B cell (primary cell): ENCODE data around the gene ZNF160. TPM values are rescaled to one million over a fixed set of nuclear protein-coding genes. Genes with fewer than 3 reads are reported as not detected.
"Not testable (repeated sequence)": the region's sequence is repeated elsewhere in the genome, so short reads cannot be mapped to it uniquely, and the experiment has no call there.

ENCODE experiments used
- ATAC-seq: fragments of 200-7000 bp; cut with Tn5 transposase; one replicate; pipeline ENCODE4 v1.10.0; 2021; ENCODE audit warnings: low read depth, mild to moderate bottlenecking, moderate number of reproducible peaks, moderate library complexity
- CTCF ChIA-PET: fragments of 350-600 bp; sonication (Branson Sonifier 250); formaldehyde crosslinking; loops from one replicate; lab custom pipeline; 2021; ENCODE audit warnings: antibody characterized with exemption, inconsistent platforms; lab: Charles Lee
- POLR2A ChIA-PET: fragments of 350-600 bp; sonication (Branson Sonifier 250); formaldehyde crosslinking; loops from one replicate; lab custom pipeline; 2021; ENCODE audit warnings: antibody characterized with exemption; lab: Charles Lee
- DNase-seq: peaks from one replicate; pipeline ENCODE4 v3.0.0; 2013
- H2AFZ ChIP-seq: 2 replicates; pipeline ENCODE4 v1.6.1; 2012; ENCODE audit warnings: mild to moderate bottlenecking, low read depth, low read length; ENCODE audit not compliant: insufficient read depth, poor library complexity, severe bottlenecking
- H3K27ac ChIP-seq, 2 donors: 1 replicate in 1 of 2; 2 replicates in 1 of 2; pipeline ENCODE4 v1.5.1; 2012 to 2013; ENCODE audit warnings: low read length in 2 of 2, mild to moderate bottlenecking in 2 of 2, moderate library complexity in 1 of 2
- H3K27me3 ChIP-seq, 4 experiments: fragments of 200-600 bp in 1 of 4; sonication (generic) in 1 of 4; replicated peaks in 1 of 4; 1 replicate in 2 of 4; 2 replicates in 2 of 4; pipeline versions ENCODE4 v1.6.1 to v1.7.0; 2013 to 2016; ENCODE audit warnings: low read length in 3 of 4, mild to moderate bottlenecking in 2 of 4, mixed read lengths in 1 of 4, moderate library complexity in 1 of 4; ENCODE audit not compliant: insufficient read depth in 4 of 4, control insufficient read depth in 3 of 4; ENCODE audit errors: control extremely low read depth in 1 of 4
- H3K36me3 ChIP-seq, 2 experiments: replicated peaks in 1 of 2; 1 replicate in 1 of 2; 2 replicates in 1 of 2; pipeline versions ENCODE4 v1.6.1 to v1.7.1; 2013; ENCODE audit warnings: low read length in 1 of 2; ENCODE audit not compliant: insufficient read depth in 2 of 2, control insufficient read depth in 1 of 2; ENCODE audit errors: control extremely low read depth in 1 of 2, extremely low read depth in 1 of 2
- H3K4me1 ChIP-seq, 2 donors: fragments of 200-600 bp in 1 of 2; sonication (generic) in 1 of 2; 1 replicate in 1 of 2; 2 replicates in 1 of 2; pipeline versions ENCODE4 v1.5.1 to v1.6.1; 2013 to 2017; ENCODE audit warnings: low read length in 2 of 2; ENCODE audit not compliant: control insufficient read depth in 2 of 2, insufficient read depth in 2 of 2
- H3K4me2 ChIP-seq: replicated peaks from 2 replicates; pipeline ENCODE3; 2012; ENCODE audit warnings: mild to moderate bottlenecking, low read depth, low read length; ENCODE audit not compliant: poor library complexity, severe bottlenecking
- H3K4me3 ChIP-seq, 5 experiments: fragments of 200-600 bp in 1 of 5; sonication (generic) in 1 of 5; 1 replicate in 3 of 5; 2 replicates in 2 of 5; pipeline versions ENCODE4 v1.5.1 to v1.7.0; 2011 to 2016; ENCODE audit warnings: low read length in 4 of 5, mild to moderate bottlenecking in 4 of 5, low read depth in 2 of 5, control low read depth in 1 of 5, moderate library complexity in 1 of 5; ENCODE audit not compliant: insufficient read depth in 1 of 5; ENCODE audit errors: control extremely low read depth in 1 of 5, extremely low read depth in 1 of 5
- H3K79me2 ChIP-seq: fragments of 200-600 bp; sonication (generic); one replicate; pipeline ENCODE4 v1.6.0; 2016; ENCODE audit warnings: low read length; ENCODE audit not compliant: control insufficient read depth, insufficient read depth
- H3K9ac ChIP-seq: fragments of 200-600 bp; sonication (generic); 2 replicates; pipeline ENCODE4 v1.6.1; 2017; ENCODE audit warnings: mild to moderate bottlenecking, low read length, moderate library complexity
- H3K9me3 ChIP-seq, 3 donors: one replicate each; pipeline versions ENCODE4 v1.6.1 to v1.7.1; 2013; ENCODE audit warnings: low read length in 2 of 3; ENCODE audit not compliant: control insufficient read depth in 2 of 3, insufficient read depth in 1 of 3; ENCODE audit errors: control extremely low read depth in 1 of 3
- H4K20me1 ChIP-seq: 2 replicates; pipeline ENCODE4 v1.6.0; 2012; ENCODE audit warnings: mild to moderate bottlenecking, low read length; ENCODE audit not compliant: insufficient read depth, control insufficient read depth, poor library complexity, severe bottlenecking
- H3K27ac Mint-ChIP-seq: one replicate; pipeline ENCODE4 v1.8.0; 2021; ENCODE audit warnings: mixed read lengths
- H3K27me3 Mint-ChIP-seq: one replicate; pipeline ENCODE4 v1.8.0; 2021; ENCODE audit warnings: mixed read lengths
- H3K4me1 Mint-ChIP-seq: one replicate; pipeline ENCODE4 v1.8.0; 2021; ENCODE audit warnings: mixed read lengths
- H3K4me3 Mint-ChIP-seq: one replicate; pipeline ENCODE4 v1.8.0; 2021; ENCODE audit warnings: mixed read lengths
- H3K9me3 Mint-ChIP-seq: one replicate; pipeline ENCODE4 v1.8.0; 2022; ENCODE audit warnings: mixed read lengths; ENCODE audit not compliant: insufficient read depth
- CTCF ChIP-seq: fragments of 200-600 bp; IDR thresholded peaks from one replicate; pipeline ENCODE4 v1.8.0; 2022; ENCODE audit warnings: antibody characterized with exemption, mild to moderate bottlenecking
- EZH2 ChIP-seq: IDR thresholded peaks from 2 replicates; pipeline ENCODE4 v1.6.1; 2012; ENCODE audit warnings: borderline replicate concordance, low read depth, mild to moderate bottlenecking, moderate library complexity, low read length; ENCODE audit not compliant: insufficient read depth, poor library complexity, severe bottlenecking
- WGBS: methylation state at CpG from one replicate; pipeline ENCODE4 v1.1.5; 2013; ENCODE audit warnings: missing lambda C conversion rate; ENCODE audit not compliant: insufficient coverage; 5-methylcytosine and 5-hydroxymethylcytosine counted together
- intact Hi-C: fragments of 100-400 bp; cut with micrococcal nuclease; formaldehyde crosslinking; loops from one replicate; pipeline ENCODE4 v1.10.0; 2022
- polyA plus RNA-seq: library from polyadenylated mRNA; depleted of rRNA; stranded (reverse); fragments of >200 nt; gene quantifications from 2 replicates; pipeline ENCODE4 v1.2.3, GENCODE V29; 2012
- total RNA-seq, 2 donors: library from RNA; stranded (reverse); fragments of 120-200 nt in 1 of 2; gene quantifications; 1 replicate in 1 of 2; 2 replicates in 1 of 2; pipeline versions ENCODE4 v1.2.3 to v1.2.4, GENCODE V29; 2013 to 2022

ZNF160 gene
- total and polyA plus RNA-seq, 2 donors (not counting 1 experiment from before 2014, with no cell fraction given), result 49.9 to 87.8 TPM

GRCh38 chr19:53102206-53102755 lies 941 bp downstream of the ZNF160 start:
- peaks cover 42% of the 10 kb centered on the region for H3K4me1 Mint-ChIP-seq
- peak overlapping the region; percentile 51 to 98 (median 93) for H3K4me3 ChIP-seq
- no peaks in the 10 kb centered on the region for H3K27me3 ChIP-seq
- peak overlapping the region; percentile 88 for H3K4me2 ChIP-seq
- ChIA-PET POLR2A (no interaction called here), CTCF (no interaction called here)
- 73% methylated on average over 10 of the region's 10 CpGs for WGBS
- peak overlapping the region; percentile 92 for H3K9ac ChIP-seq
- peaks cover 24% of the 10 kb centered on the region for H4K20me1 ChIP-seq
- H3K4me3 Mint-ChIP-seq, result peak overlapping the region; percentile 97
- peaks cover 14 to 18% of the 10 kb centered on the region in 2 donors for H3K4me1 ChIP-seq
- H2AFZ ChIP-seq, result peak overlapping the region; percentile 93
- peaks cover 51% of the 10 kb centered on the region for H3K79me2 ChIP-seq
- ATAC-seq (no peak), DNase-seq (no peak)
- H3K27ac Mint-ChIP-seq, result peak overlapping the region; percentile 96
- no peaks in the 10 kb centered on the region for H3K9me3 Mint-ChIP-seq
- H3K27ac ChIP-seq, result peak overlapping the region; percentile 83 to 93
- peaks cover 4 to 19% of the 10 kb centered on the region in 2 experiments for H3K36me3 ChIP-seq
- TF ChIP-seq EZH2 (no peak), CTCF (no peak)
- intact Hi-C loops, result loop anchor here (2.0 to 5.0 kb wide), 3 partner anchors 31 to 575 kb away; partner anchors contain the start of genes ZNF415, ZNF808 and ZNF888
- peaks cover 0 to 4% (median 0%) of the 10 kb centered on the region in 3 donors for H3K9me3 ChIP-seq
- no peaks in the 10 kb centered on the region for H3K27me3 Mint-ChIP-seq

- WGBS, result 20% methylated on average over 1 of the region's 1 CpG
- Histone ChIP-seq H3K4me1 (peaks cover 14 to 18% of the 10 kb centered on the region in 2 donors), H4K20me1 (peaks cover 26% of the 10 kb centered on the region), H3K9ac (no peak overlapping the region), H3K27ac (no peak overlapping the region), H3K79me2 (peaks cover 53% of the 10 kb centered on the region), H3K27me3 (no peaks in the 10 kb centered on the region), H3K36me3 (peaks cover 4 to 20% of the 10 kb centered on the region in 2 experiments), H2AFZ (no peak overlapping the region), H3K4me3 (no peak overlapping the region), H3K4me2 (peak overlapping the region; percentile 88), H3K9me3 (peaks cover 0 to 4% (median 0%) of the 10 kb centered on the region in 3 donors)
- H3K27ac Mint-ChIP-seq, result peak overlapping the region; percentile 61
- ChIA-PET CTCF (no interaction called here), POLR2A (no interaction called here)
- no peaks in the 10 kb centered on the region for H3K9me3 Mint-ChIP-seq
- intact Hi-C loops, result loop anchor here (5.0 kb wide), 1 partner anchor 574 kb away; the partner anchor contains the start of gene ZNF808
- H3K4me3 Mint-ChIP-seq, result peak overlapping the region; percentile 97
- TF ChIP-seq CTCF, result no peak
- no peak for TF ChIP-seq EZH2
- H3K4me1 Mint-ChIP-seq, result peaks cover 43% of the 10 kb centered on the region
- no peak for ATAC-seq
- no peak for DNase-seq
- H3K27me3 Mint-ChIP-seq, result no peaks in the 10 kb centered on the region
These were observed 1.7 kb downstream of the ZNF160 start for GRCh38 chr19:53101518-53101917.

- DNase-seq, H3K9ac ChIP-seq, ATAC-seq, intact Hi-C loops, H3K4me3 ChIP-seq, H3K27me3 Mint-ChIP-seq, H3K27me3 ChIP-seq, H3K9me3 ChIP-seq, H3K9me3 Mint-ChIP-seq, CTCF ChIA-PET, H3K27ac Mint-ChIP-seq, H3K4me2 ChIP-seq, H2AFZ ChIP-seq, H3K4me3 Mint-ChIP-seq, H3K27ac ChIP-seq, POLR2A ChIA-PET: not testable (repeated sequence)
- peaks cover 69% of the 10 kb centered on the region for H3K79me2 ChIP-seq
- H3K36me3 ChIP-seq, result peaks cover 4 to 24% of the 10 kb centered on the region in 2 experiments
- no CpG with 5 or more reads among the region's 14 CpGs for WGBS
- peaks cover 40% of the 10 kb centered on the region for H3K4me1 Mint-ChIP-seq
- peaks cover 47% of the 10 kb centered on the region for H4K20me1 ChIP-seq
- peaks cover 14% of the 10 kb centered on the region in 2 donors for H3K4me1 ChIP-seq
These were observed 4.7 kb downstream of the ZNF160 start for GRCh38 chr19:53098570-53098969.
